Effector CD8-positive, alpha-beta T cell (primary cell): ENCODE data around the gene MSH5.
A peak's percentile ranks its signal among the peaks of the same experiment; 100 is the strongest.
"Not testable (repeated sequence)": the region's sequence is repeated elsewhere in the genome, so short reads cannot be mapped to it uniquely, and the experiment has no call there.

Experiments
- DNase-seq: peaks from one replicate; lab custom pipeline; 2025; lab: John Stamatoyannopoulos, UW

The MSH5 gene

GRCh38 chr6:31801031-31801927 is 61.5 kb downstream of the MSH5 start:
- not testable (repeated sequence) for DNase-seq

GRCh38 chr6:31805939-31806469 is 66.2 kb downstream of the MSH5 start:
- DNase-seq = no peak

GRCh38 chr6:31806470-31807272 is 66.9 kb downstream of the MSH5 start, which contains the start of gene LSM2:
Gene LSM2 (minus strand): TSS chr6:31806966. CDS start chr6:31806757, 209 bp downstream.
- DNase-seq = peak; percentile 94

DNA sequence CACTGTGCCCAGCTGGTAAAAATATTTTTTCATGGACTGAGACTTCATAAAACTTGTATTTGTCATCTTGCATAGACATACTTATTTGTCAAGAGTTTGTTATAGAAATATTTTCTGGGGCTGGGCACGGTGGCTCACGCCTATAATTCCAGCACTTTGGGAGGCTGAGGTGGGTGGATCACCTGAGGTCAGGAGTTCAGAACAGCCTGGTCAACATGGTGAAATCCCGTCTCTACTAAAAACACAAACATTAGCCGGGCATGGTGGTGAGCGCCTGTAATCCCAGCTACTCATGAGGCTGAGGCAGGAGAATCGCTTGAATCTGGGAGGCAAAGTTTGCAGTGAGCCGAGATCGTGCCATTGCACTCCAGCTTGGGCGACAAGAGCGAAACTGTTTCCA is 68.8 kb downstream of the MSH5 start:
- not testable (repeated sequence) for DNase-seq

DNA sequence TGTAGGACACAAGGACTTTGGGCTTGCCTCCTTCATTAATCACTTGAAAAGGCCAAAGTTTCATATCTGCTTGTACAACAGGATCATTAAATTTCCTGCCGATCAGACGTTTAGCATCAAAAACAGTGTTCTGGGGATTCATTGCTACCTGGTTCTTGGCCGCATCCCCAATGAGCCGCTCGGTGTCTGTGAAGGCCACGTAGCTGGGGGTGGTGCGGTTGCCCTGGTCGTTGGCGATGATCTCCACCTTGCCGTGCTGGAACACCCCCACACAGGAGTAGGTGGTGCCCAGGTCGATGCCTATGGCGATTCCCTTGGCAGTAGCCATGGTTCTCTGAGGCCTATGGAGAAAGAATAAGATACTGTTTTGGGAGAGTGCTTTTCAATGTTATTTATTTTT is 71.8 kb downstream of the MSH5 start:
- DNase-seq = no peak
